ENCODE data around the gene CPA5. TPM values are rescaled to one million over a fixed set of nuclear protein-coding genes. Genes with fewer than 3 reads are reported as not detected.

CPA5 gene
- total and polyA plus RNA-seq, 2 experiments from 2014 or later, result not detected

GRCh38 chr7:130363026-130363847 is 18.6 kb downstream of the CPA5 start:
- H3K9me3 Mint-ChIP-seq, result peaks cover 19% of the 10 kb centered on the region
- peaks cover 13% of the 10 kb centered on the region; the same call in 2 of the 3 replicates for H3K36me3 Mint-ChIP-seq (ENCODE audit: low read depth)
- Histone ChIP-seq H4K20me1 (replicated peaks; ENCODE audit: insufficient read depth) (no peaks in the 10 kb centered on the region), H3K79me2 (replicated peaks; ENCODE audit: insufficient read depth) (no peaks in the 10 kb centered on the region), H2AFZ (no peak overlapping the region), H3K9me2 (ENCODE audit: insufficient read depth) (no peaks in the 10 kb centered on the region), H3K4me1 (ENCODE audit: insufficient read depth) (peaks cover 5% of the 10 kb centered on the region; the same call in 1 of the 2 replicates), H3K36me3 (ENCODE audit: insufficient read depth) (no peaks in the 10 kb centered on the region), H3K27me3 (ENCODE audit: insufficient read depth) (no peaks in the 10 kb centered on the region), H3K27ac (ENCODE audit: low read depth) (no peak overlapping the region), H3F3A (replicated peaks; ENCODE audit: low read depth) (no peaks in the 10 kb centered on the region), H3K4me2 (no peak overlapping the region), H3K4me3 (no peak overlapping the region)
- peaks cover 9% of the 10 kb centered on the region for H3K27me3 Mint-ChIP-seq (ENCODE audit: insufficient read depth, low read depth, poor library complexity)
- no peak for ATAC-seq
- peaks cover 17% of the 10 kb centered on the region for H3K4me1 Mint-ChIP-seq
- no peak overlapping the region for H3K27ac Mint-ChIP-seq
- H3K4me3 Mint-ChIP-seq, result no peak overlapping the region
- TF ChIP-seq ZNF114 (CRISPR knock-in tag; IDR thresholded peaks at IDR 0.05) (no peak), STAT1 (IDR thresholded peaks at IDR 0.05; ENCODE audit: unreplicated experiment) (no peak), CREB1 (CRISPR knock-in tag; IDR thresholded peaks at IDR 0.05; ENCODE audit: low read depth) (no peak), EZH2phosphoT487 (IDR thresholded peaks at IDR 0.05; ENCODE audit: unreplicated experiment) (no peak), JUNB (IDR thresholded peaks at IDR 0.05; ENCODE audit: unreplicated experiment) (no peak), CTCF (conservative IDR thresholded peaks at IDR 0.05; ENCODE audit: low read depth in 2 of 2) (no peak), REST (IDR thresholded peaks at IDR 0.05; ENCODE audit: unreplicated experiment) (no peak), EZH2 (IDR thresholded peaks at IDR 0.05; ENCODE audit: low read depth, unreplicated experiment) (no peak), ZNF331 (CRISPR knock-in tag; IDR thresholded peaks at IDR 0.05; ENCODE audit: low read depth) (no peak), POLR2AphosphoS5 (IDR thresholded peaks at IDR 0.05; ENCODE audit: low read depth) (no peak)
- DNase-seq (ENCODE audit: low spot score), result no peak

All from GM23338 (cell line).